ENCODE measurements around the gene C3orf33.

DNA sequence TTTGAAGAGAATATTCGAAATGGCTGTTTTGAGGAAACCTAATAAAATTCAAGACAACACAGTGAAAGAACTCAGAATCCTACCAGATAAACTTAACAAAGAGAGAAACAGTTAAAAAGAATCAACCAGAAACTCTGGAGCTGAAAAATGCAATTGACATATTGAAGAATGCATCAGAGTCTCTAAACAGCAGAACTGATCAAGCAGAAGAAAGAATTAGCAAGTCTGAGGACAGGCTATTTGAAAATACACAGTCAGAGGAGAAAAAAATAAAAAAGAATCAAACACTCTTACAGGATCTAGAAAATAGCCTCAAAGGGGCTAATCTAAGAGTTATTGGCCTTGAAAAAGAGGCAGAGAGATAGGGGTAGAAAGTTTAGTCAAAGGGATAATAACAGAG is 13.5 kb downstream of the C3orf33 start:
- TF ChIP-seq, protein P1, sequence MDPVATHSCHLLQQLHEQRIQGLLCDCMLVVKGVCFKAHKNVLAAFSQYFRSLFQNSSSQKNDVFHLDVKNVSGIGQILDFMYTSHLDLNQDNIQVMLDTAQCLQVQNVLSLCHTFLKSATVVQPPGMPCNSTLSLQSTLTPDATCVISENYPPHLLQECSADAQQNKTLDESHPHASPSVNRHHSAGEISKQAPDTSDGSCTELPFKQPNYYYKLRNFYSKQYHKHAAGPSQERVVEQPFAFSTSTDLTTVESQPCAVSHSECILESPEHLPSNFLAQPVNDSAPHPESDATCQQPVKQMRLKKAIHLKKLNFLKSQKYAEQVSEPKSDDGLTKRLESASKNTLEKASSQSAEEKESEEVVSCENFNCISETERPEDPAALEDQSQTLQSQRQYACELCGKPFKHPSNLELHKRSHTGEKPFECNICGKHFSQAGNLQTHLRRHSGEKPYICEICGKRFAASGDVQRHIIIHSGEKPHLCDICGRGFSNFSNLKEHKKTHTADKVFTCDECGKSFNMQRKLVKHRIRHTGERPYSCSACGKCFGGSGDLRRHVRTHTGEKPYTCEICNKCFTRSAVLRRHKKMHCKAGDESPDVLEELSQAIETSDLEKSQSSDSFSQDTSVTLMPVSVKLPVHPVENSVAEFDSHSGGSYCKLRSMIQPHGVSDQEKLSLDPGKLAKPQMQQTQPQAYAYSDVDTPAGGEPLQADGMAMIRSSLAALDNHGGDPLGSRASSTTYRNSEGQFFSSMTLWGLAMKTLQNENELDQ (CRISPR knock-in tag; IDR thresholded peaks at IDR 0.05; ENCODE audit: borderline replicate concordance) = no peak
- TF ChIP-seq ZSCAN30 (CRISPR knock-in tag; IDR thresholded peaks at IDR 0.05) = no peak
- no peak for TF ChIP-seq ZNF431 (CRISPR knock-in tag; IDR thresholded peaks at IDR 0.05; ENCODE audit: borderline replicate concordance, low read depth)
- TF ChIP-seq ZNF12 (CRISPR knock-in tag; IDR thresholded peaks at IDR 0.05) = no peak
- no peak for TF ChIP-seq ERF (CRISPR knock-in tag; IDR thresholded peaks at IDR 0.05)

Data from HepG2 (cell line).